HepG2 (cell line): Measurements from ENCODE around the gene PHKG2. TPM values are rescaled to one million over a fixed set of nuclear protein-coding genes. Genes with fewer than 3 reads are reported as not detected.

Experiments
- CHCHD3 ChIP-seq: sonication (generic); formaldehyde crosslinking; IDR thresholded peaks from 2 replicates; pipeline ENCODE4 v1.8.0; 2022; ENCODE audit warnings: mild to moderate bottlenecking, missing genetic modification reagents, moderate library complexity
- FOXK1 ChIP-seq: sonication (generic); formaldehyde crosslinking; IDR thresholded peaks from 2 replicates; pipeline ENCODE4 v1.4.0; 2020; ENCODE audit warnings: low read depth, missing genetic modification reagents, borderline replicate concordance
- GABPB1 ChIP-seq: IDR thresholded peaks from 2 replicates; pipeline ENCODE4 v1.6.1; 2016; ENCODE audit warnings: mild to moderate bottlenecking, missing genetic modification reagents, moderate library complexity, missing compliant biosample characterization
- HNF1B ChIP-seq: sonication (generic); formaldehyde crosslinking; IDR thresholded peaks from 2 replicates; pipeline ENCODE4 v1.5.1; 2020; ENCODE audit warnings: mild to moderate bottlenecking, moderate library complexity, missing genetic modification reagents
- IKZF4 ChIP-seq: sonication (generic); formaldehyde crosslinking; IDR thresholded peaks from 2 replicates; pipeline ENCODE4 v1.5.1; 2020; ENCODE audit warnings: borderline replicate concordance, mild to moderate bottlenecking, low read depth, missing genetic modification reagents; ENCODE audit errors: not compliant biosample characterization
- IRF2 ChIP-seq: IDR thresholded peaks from 2 replicates; pipeline ENCODE4 v1.6.1; 2018; ENCODE audit warnings: missing genetic modification reagents, missing compliant biosample characterization
- LBX2 ChIP-seq: sonication (generic); formaldehyde crosslinking; IDR thresholded peaks from 2 replicates; pipeline ENCODE4 v1.5.0; 2020; ENCODE audit warnings: missing genetic modification reagents, mild to moderate bottlenecking, borderline replicate concordance
- MEF2D ChIP-seq: sonication (generic); formaldehyde crosslinking; IDR thresholded peaks from 2 replicates; pipeline ENCODE4 v1.5.1; 2020; ENCODE audit warnings: mild to moderate bottlenecking, missing genetic modification reagents
- MZF1 ChIP-seq: sonication (generic); formaldehyde crosslinking; IDR thresholded peaks from 2 replicates; pipeline ENCODE4 v1.8.1; 2023; ENCODE audit warnings: mild to moderate bottlenecking, missing genetic modification reagents, borderline replicate concordance
- PCBP2 ChIP-seq: fragments of 200-400 bp; formaldehyde crosslinking; optimal IDR thresholded peaks from 2 replicates; pipeline ENCODE3; 2018; ENCODE audit warnings: low read length, low read depth; ENCODE audit not compliant: poor library complexity, severe bottlenecking
- SATB2 ChIP-seq: sonication (generic); formaldehyde crosslinking; IDR thresholded peaks from 2 replicates; pipeline ENCODE4 v1.5.0; 2020; ENCODE audit warnings: missing genetic modification reagents
- SIN3A ChIP-seq: IDR thresholded peaks from 2 replicates; pipeline ENCODE4 v1.6.1; 2011; ENCODE audit warnings: low read depth, mild to moderate bottlenecking, control low read depth, low read length, borderline replicate concordance
- TCF7L2 ChIP-seq: IDR thresholded peaks from 2 replicates; pipeline ENCODE4 v1.6.1; 2011; ENCODE audit warnings: mild to moderate bottlenecking, low read depth, low read length, moderate library complexity
- TP53 ChIP-seq: sonication (generic); formaldehyde crosslinking; conservative IDR thresholded peaks from 2 replicates; pipeline ENCODE4 v1.4.0; 2020; ENCODE audit warnings: missing genetic modification reagents
- ZFP36 ChIP-seq: fragments of 150-350 bp; IDR thresholded peaks from 2 replicates; pipeline ENCODE4 v1.6.1; 2018; ENCODE audit warnings: borderline replicate concordance, low read length, low read depth; ENCODE audit not compliant: partially characterized antibody
- ZNF136 ChIP-seq: sonication (generic); formaldehyde crosslinking; IDR thresholded peaks from 2 replicates; pipeline ENCODE4 v1.8.1; 2022; ENCODE audit warnings: low read depth, mild to moderate bottlenecking, moderate library complexity, missing genetic modification reagents
- ZNF383 ChIP-seq: sonication (generic); formaldehyde crosslinking; IDR thresholded peaks from 2 replicates; pipeline ENCODE4 v1.4.0; 2020; ENCODE audit warnings: missing genetic modification reagents, mild to moderate bottlenecking, borderline replicate concordance
- ZNF556 ChIP-seq: sonication (generic); formaldehyde crosslinking; IDR thresholded peaks from 2 replicates; pipeline ENCODE4 v1.4.0; 2020; ENCODE audit warnings: mild to moderate bottlenecking, missing genetic modification reagents, borderline replicate concordance
- ZNF597 ChIP-seq: sonication (generic); formaldehyde crosslinking; IDR thresholded peaks from 2 replicates; pipeline ENCODE4 v1.5.0; 2020; ENCODE audit warnings: missing genetic modification reagents
- ZNF607 ChIP-seq: sonication (generic); formaldehyde crosslinking; IDR thresholded peaks from 2 replicates; pipeline ENCODE4 v1.5.1; 2020; ENCODE audit warnings: missing genetic modification reagents, mild to moderate bottlenecking, borderline replicate concordance
- polyA plus RNA-seq, 8 experiments: library from polyadenylated mRNA; depleted of rRNA in 3 of 8; stranded (reverse) in 7 of 8; unstranded in 1 of 8; fragments of >200 nt; fragmentation: Illumina TruSeq in 4 of 8; extraction: Trizol in 4 of 8; gene quantifications; 2 replicates each; pipeline versions ENCODE4 v1.2.1 to v1.2.3, GENCODE V29; 2011 to 2016; ENCODE audit warnings: low read depth in 4 of 8, missing spikeins in 1 of 8, mixed read lengths in 1 of 8; ENCODE audit not compliant: insufficient read depth in 1 of 8
- total RNA-seq, 5 experiments: library from RNA; depleted of rRNA; stranded (reverse); fragments of >200 nt; fragmentation: Illumina TruSeq; extraction: Trizol; gene quantifications; 2 replicates each; pipeline ENCODE4 v1.2.3, GENCODE V29; 2016; ENCODE audit warnings: low read depth in 1 of 5
- TF ChIP-seq, protein P1 (sequence below): sonication (generic); formaldehyde crosslinking; IDR thresholded peaks from 2 replicates; pipeline ENCODE4 v1.8.0; 2022; ENCODE audit warnings: mild to moderate bottlenecking, missing genetic modification reagents, borderline replicate concordance
- TF ChIP-seq, protein P2 (sequence below): sonication (generic); formaldehyde crosslinking; IDR thresholded peaks from 2 replicates; pipeline ENCODE4 v1.4.0; 2020; ENCODE audit warnings: missing genetic modification reagents

The PHKG2 gene
- total and polyA plus RNA-seq, 2 of the 13 experiments (the other 11 are each of a cell fraction or from before 2014, with no cell fraction given), result 37.4 to 42.1 TPM

GRCh38 chr16:30761928-30762902 lies 14.0 kb downstream of the PHKG2 start, which contains the start of the genes CFAP119 and RNF40 (continued):
- TF ChIP-seq LBX2 (CRISPR knock-in tag) (no peak), IRF2 (CRISPR knock-in tag) (peak; percentile 69; the same call in 1 of the 2 replicates), ZNF597 (CRISPR knock-in tag) (0 out of 2 replicates have a peak, but pooled peaks have one; percentile 68), TP53 (CRISPR knock-in tag) (no peak), CHCHD3 (CRISPR knock-in tag) (peak; percentile 62; the same call in 1 of the 2 replicates), ZNF607 (peak; percentile 28), ZNF556 (CRISPR knock-in tag) (no peak), IKZF4 (peak; percentile 21), FOXK1 (CRISPR knock-in tag) (peak; percentile 70; the same call in 1 of the 2 replicates), ZNF383 (CRISPR knock-in tag) (no peak), SIN3A (peak; percentile 99), SATB2 (0 out of 2 replicates have a peak, but pooled peaks have one; percentile 44), ZNF136 (CRISPR knock-in tag) (peak; percentile 51; the same call in 1 of the 2 replicates), PCBP2 (no peak), HNF1B (CRISPR knock-in tag) (peak; percentile 85), TCF7L2 (no peak), MZF1 (CRISPR knock-in tag) (0 out of 2 replicates have a peak, but pooled peaks have one; percentile 15), GABPB1 (CRISPR knock-in tag) (peak; percentile 95), ZFP36 (no peak), MEF2D (CRISPR knock-in tag) (peak; percentile 60; the same call in 1 of the 2 replicates)
- TF ChIP-seq, protein P1, sequence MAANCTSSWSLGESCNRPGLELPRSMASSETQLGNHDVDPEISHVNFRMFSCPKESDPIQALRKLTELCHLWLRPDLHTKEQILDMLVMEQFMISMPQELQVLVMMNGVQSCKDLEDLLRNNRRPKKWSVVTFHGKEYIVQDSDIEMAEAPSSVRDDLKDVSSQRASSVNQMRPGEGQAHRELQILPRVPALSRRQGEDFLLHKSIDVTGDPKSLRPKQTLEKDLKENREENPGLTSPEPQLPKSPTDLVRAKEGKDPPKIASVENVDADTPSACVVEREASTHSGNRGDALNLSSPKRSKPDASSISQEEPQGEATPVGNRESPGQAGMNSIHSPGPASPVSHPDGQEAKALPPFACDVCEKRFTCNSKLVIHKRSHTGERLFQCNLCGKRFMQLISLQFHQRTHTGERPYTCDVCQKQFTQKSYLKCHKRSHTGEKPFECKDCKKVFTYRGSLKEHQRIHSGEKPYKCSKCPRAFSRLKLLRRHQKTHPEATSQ (CRISPR knock-in tag), result 0 out of 2 replicates have a peak, but pooled peaks have one; percentile 5
- TF ChIP-seq, protein P2, sequence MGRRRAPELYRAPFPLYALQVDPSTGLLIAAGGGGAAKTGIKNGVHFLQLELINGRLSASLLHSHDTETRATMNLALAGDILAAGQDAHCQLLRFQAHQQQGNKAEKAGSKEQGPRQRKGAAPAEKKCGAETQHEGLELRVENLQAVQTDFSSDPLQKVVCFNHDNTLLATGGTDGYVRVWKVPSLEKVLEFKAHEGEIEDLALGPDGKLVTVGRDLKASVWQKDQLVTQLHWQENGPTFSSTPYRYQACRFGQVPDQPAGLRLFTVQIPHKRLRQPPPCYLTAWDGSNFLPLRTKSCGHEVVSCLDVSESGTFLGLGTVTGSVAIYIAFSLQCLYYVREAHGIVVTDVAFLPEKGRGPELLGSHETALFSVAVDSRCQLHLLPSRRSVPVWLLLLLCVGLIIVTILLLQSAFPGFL (CRISPR knock-in tag), result peak; percentile 88
